GM10266 (cell line): Measurements from ENCODE around the gene NFATC2.
"Not testable (repeated sequence)": the region's sequence is repeated elsewhere in the genome, so short reads cannot be mapped to it uniquely, and the experiment has no call there.

ENCODE experiments used
- DNase-seq: peaks from one replicate; pipeline ENCODE4 v3.0.0; 2012; ENCODE audit errors: extremely low spot score
- TF ChIP-seq, protein P1 (sequence below): IDR thresholded peaks from 2 replicates; pipeline ENCODE4 v1.5.1; 2012; ENCODE audit warnings: mild to moderate bottlenecking, low read depth; ENCODE audit not compliant: control insufficient read depth, insufficient read depth; ENCODE audit errors: missing control alignments

NFATC2 gene

DNA sequence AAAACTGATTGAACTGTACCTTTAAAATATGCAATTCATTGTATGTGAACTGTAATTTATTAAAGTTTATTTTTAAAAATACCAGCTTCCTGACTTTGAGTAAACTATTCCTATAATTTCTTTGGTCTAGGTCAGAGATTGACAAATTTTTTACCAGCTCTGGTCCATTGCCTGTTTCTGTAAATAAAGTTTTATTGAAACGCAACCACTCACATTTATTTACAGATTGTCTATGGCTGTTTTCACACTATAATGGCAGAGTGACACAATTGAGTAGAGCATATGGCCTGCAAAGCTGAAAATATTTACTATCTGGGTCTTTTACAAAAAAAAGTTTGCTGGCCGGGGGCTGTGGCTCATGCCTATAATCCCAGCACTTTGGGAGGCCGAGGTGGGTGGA is 33.0 kb upstream of the NFATC2 start:
- no peak for DNase-seq
- TF ChIP-seq, protein P1, sequence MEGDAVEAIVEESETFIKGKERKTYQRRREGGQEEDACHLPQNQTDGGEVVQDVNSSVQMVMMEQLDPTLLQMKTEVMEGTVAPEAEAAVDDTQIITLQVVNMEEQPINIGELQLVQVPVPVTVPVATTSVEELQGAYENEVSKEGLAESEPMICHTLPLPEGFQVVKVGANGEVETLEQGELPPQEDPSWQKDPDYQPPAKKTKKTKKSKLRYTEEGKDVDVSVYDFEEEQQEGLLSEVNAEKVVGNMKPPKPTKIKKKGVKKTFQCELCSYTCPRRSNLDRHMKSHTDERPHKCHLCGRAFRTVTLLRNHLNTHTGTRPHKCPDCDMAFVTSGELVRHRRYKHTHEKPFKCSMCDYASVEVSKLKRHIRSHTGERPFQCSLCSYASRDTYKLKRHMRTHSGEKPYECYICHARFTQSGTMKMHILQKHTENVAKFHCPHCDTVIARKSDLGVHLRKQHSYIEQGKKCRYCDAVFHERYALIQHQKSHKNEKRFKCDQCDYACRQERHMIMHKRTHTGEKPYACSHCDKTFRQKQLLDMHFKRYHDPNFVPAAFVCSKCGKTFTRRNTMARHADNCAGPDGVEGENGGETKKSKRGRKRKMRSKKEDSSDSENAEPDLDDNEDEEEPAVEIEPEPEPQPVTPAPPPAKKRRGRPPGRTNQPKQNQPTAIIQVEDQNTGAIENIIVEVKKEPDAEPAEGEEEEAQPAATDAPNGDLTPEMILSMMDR = no peak

DNA sequence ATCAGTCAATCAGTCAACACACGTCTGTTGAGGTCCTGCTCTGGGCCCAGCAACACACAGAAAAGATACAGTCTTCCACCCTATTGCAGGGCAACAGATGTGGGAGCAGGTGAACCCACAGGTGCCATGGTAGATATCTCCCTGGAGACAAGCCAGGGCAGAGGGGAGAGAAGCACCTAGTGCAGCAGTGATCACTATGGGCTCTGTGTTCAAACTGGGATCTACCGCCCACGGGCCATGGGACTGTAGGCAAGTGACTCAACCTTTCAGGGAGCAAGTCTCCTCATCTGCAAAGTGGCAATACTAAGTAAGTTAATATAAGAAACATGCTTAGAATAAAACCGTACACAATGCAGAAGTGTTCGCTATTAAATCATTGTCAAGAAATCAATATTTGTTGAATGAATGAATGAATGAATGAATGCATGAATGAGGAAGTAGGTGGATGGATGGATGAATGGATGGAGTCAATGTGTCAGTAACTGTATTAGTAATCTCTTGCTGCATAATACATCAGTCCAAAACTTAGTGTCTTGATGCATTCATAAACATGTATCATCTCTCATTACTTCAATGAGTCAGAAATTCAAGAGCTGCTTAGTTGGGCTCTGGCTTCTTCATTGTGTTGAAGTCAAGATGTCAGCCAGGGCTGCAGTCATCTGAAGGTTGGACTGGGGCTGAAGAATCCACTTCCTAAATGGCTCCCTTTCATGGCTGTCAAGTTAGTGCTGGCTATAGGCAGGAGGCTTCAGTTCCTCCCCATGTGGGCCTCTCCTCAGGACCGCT is 31.9 kb upstream of the NFATC2 start:
- DNase-seq = no peak
- TF ChIP-seq, protein P1 = no peak

DNA sequence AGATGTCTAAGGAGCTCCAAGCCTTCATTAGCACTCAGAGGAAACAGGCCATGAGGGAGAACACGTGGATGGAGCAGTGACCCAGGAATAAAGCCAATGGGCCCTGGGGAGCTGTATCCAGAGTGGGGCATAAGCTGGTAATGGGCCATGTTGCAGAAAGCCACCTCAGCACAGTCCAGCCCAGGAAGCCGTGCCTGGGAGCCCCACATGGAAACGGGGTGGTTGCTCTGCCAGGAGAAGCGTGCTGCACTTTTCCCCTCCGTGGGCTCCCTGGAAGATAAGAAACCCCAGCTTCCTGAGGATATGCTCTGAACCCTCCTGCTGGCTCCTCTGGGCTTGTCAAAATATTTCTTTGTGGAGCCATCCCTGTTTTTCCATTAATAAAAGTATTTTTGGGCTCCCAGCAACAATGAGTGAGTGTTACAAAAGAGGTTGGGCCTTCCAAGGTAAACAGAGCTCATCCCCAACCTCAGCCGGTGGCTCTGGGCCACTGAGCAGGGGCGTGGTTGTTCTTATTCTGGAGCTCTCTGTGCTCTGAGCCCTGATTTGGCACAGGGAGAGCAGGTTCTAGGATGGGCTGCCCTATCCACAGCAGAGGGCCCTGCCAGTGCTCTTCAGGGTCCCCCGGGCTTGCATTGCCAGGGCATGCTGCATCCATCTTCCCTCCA is 31.2 kb upstream of the NFATC2 start:
- TF ChIP-seq, protein P1 = no peak
- no peak for DNase-seq

DNA sequence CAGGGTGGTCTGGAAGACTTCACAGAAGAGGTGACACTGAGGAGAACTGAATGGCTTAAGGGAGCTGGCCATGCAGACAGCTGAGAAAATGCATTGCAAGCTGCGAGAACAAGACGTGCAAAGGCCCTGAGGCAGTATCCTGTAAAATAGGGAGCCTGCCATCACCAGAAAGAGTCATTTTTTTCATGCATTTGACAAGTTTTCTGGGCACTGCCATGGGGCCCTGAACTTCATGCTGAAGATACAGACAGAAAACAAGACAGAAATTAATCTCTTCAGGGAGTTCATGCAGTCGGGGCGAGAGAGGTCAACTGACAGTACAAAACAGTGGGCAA is 28.9 kb upstream of the NFATC2 start:
- DNase-seq = no peak
- TF ChIP-seq, protein P1 = no peak

DNA sequence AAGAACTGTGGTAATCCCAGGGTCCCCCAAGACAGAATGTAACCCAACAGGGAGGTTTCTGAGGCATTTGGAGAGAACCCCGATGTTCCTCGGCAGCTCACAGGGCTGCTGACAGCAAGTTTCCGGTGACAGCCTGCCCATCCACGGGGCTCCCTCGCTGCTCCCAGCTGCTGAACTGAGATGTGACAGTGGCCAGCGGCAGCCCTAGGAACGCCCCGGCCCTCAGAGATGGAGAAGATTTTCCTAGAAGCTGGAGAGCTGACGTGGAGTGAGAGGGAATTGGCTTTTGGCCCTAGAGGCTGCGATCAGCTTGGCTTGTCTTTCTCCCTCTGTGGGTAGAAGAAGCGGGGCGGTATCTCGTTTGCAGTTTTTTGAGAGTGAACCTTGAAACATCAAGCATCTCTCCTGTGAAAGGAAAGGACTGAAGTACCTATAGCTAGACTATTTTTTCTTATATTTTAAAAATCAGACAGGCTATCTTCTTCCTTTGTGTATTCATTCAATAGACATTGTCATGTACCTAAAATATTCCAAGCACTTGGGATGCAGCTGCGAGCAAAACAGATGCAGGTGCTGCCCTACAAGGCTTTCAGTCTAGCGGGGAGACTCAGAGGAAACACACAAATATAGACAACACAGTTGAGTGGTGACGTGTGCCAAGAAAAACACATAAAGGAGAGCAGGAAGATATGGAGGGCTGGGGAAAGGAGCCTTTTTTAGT is 28.4 kb upstream of the NFATC2 start:
- TF ChIP-seq, protein P1 = no peak
- DNase-seq = no peak

DNA sequence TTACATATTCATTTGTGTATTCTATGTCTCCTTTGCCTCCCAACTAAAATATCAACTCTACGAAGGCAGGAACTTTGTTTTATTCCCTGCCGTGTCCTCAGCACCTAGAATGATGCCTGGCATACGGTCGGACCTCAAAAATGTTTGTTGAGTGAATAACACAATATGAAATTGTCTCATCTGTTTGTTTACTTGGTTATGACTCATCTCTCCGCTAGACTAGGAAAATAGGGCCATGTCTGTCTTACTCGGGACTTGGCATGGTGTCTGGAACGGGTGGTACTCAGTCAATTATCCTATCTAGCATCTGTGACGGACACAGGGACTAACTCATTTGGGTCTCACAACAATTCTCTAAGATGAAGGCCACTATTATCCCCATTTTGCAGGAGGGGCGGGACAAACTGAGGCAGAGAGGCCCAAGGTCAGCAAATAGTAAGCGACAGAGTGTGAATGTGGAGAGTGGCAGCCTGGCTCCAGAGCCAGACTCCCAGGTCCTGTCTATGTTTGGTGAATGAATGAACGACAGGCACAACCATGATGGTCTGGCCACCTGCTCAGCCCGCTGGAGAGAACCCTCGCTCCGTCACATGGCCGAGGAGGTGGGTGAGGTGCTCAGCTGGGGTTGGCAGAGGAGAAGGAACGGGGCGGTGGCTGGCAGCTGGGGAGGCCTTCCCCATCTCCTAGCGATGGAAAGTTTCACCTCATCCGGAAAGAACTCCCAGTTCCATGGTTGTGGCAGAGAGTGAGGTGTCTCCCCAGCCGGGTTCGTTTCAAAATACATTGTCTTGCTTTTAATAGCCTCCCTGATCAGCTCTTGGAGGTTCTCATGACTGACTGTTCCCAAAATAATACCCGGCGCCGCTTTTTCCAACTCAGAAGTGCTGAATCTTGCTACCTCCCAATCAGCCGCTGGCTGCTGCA is 27.6 kb upstream of the NFATC2 start:
- no peak for DNase-seq
- TF ChIP-seq, protein P1 = no peak

DNA sequence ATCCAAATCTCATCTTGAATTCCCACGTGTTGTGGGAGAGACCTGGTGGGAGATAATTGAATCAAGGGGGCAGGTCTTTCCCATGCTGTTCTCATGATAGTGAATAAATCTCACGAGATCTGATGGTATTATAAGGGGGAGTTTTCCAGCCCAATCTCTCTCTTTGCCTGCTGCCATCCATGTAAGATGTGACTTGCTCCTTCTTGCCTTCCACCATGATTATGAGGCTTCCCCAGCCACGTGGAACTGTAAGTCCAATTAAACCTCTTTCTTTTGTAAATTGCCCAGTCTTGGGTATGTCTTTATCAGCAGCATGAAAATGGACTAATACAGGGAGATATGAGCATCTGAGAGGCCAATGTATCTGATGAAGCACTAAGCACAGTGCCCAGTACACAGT is 26.0 kb upstream of the NFATC2 start:
- DNase-seq = not testable (repeated sequence)
